Coronary artery (tissue), 2 donors: ENCODE measurements around the gene NMBR.

Source experiments
- DNase-seq: peaks from one replicate; pipeline ENCODE4 v3.0.0-alpha.2; 2017; ENCODE audit warnings: low spot score
- H3K27ac ChIP-seq, 2 donors: fragments of 200-600 bp; sonication (generic); one replicate each; pipeline ENCODE4 v1.5.1; 2016 to 2019
- H3K4me3 ChIP-seq: fragments of 200-600 bp; sonication (generic); 2 replicates; pipeline ENCODE4 v1.5.1; 2016; ENCODE audit warnings: mild to moderate bottlenecking, moderate library complexity
- CTCF ChIP-seq: fragments of 200-600 bp; sonication (generic); IDR thresholded peaks from one replicate; pipeline ENCODE4 v1.5.1; 2019; ENCODE audit warnings: antibody characterized with exemption

NMBR gene

DNA sequence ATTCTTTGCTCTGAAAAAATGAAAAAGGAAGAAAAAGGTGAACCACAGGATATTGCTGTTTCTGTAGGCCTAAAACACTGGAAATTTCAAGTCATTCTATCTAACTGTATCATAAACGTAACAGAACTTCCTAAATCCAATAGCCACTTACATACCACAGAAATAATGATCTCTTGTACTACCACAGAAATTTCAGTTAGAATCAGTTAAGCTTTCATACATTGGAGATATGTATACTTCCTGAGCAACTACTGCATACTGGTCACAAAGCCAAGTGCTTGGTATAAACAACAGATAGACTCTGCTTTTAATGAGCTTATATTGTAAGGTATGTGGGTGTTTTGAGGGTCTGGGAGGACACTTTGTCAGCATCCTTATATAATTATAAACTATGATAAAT is 38.7 kb upstream of the NMBR start:
- no peak for DNase-seq
- H3K4me3 ChIP-seq = no peak overlapping the region
- H3K27ac ChIP-seq = no peak overlapping the region
- TF ChIP-seq CTCF = no peak

DNA sequence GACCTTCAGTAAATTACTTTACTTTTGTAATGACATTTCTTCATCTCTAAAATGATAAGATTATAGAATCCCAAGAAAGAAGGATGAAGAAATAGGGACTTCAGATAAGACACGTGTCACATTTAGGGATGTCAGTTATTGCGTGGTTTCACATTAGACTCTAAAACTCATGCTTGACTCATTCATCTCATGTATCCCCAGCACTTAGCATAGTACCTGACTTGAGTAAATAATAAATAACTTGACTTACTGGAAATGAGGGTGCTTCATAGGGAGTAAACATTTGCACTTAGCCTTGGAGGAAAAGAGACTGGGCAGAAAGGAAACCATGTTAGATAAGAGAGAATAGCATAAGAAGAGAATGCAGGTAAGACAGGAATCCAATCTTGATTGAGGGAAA is 37.4 kb upstream of the NMBR start:
- TF ChIP-seq CTCF = no peak
- Histone ChIP-seq H3K4me3 (no peak overlapping the region), H3K27ac (no peak overlapping the region)
- DNase-seq = no peak

GRCh38 chr6:142183351-142183750 is 36.4 kb upstream of the NMBR start:
- no peak for DNase-seq
- Histone ChIP-seq H3K4me3 (no peak overlapping the region), H3K27ac (no peak overlapping the region)
- no peak for TF ChIP-seq CTCF

- Histone ChIP-seq H3K4me3 (no peak overlapping the region), H3K27ac (no peak overlapping the region)
- no peak for TF ChIP-seq CTCF
- DNase-seq = no peak
Measured at GRCh38 chr6:142182004-142182403, 35.1 kb upstream of the NMBR start.

DNA sequence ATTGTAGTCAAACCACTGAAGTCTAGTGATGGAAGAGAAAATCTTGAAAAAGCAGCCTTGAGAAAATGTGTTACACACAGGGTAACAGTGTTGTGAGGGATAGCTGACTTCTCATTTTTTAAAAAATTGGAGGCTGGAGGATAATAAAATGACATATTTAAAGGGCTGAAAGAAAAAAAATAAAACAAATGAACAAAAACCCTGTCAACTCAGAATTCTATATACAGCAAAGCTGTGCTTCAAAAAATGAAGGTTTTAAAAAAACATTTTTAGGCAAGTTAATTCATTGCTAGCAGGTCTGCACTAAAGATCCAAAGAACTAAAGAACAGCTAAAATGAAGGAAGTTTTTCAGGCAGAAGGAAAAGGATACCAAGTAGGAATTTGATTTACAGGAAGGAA is 31.2 kb upstream of the NMBR start:
- no peak for DNase-seq
- Histone ChIP-seq H3K4me3 (no peak overlapping the region), H3K27ac (no peak overlapping the region)
- TF ChIP-seq CTCF = no peak

- no peak for DNase-seq
- no peak for TF ChIP-seq CTCF
- Histone ChIP-seq H3K4me3 (no peak overlapping the region), H3K27ac (no peak overlapping the region)
Measured at GRCh38 chr6:142174703-142175102, 27.8 kb upstream of the NMBR start.

DNA sequence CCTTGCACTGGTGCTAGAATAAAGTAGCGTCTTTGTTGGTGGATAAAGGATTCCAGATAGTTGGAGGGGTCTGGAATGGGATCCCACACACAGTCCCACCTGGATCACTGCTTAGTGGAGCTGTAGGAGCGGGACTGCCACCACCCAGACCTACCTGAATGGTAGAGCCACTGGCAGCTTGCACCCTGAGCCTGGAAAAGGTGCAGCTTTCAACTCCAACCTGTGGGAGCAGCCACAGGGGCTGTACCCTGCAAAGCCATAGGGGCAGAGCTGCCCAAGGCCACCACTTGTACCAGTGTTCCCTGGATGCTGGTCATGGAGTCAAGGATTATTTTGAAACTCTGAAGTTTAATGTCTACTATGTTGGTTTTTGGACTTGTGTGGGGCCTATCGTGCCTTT is 27.1 kb upstream of the NMBR start:
- no peak for DNase-seq
- no peak overlapping the region for H3K4me3 ChIP-seq
- H3K27ac ChIP-seq = no peak overlapping the region
- no peak for TF ChIP-seq CTCF
